WTC11 (cell line): ENCODE data around the gene JADE2. TPM values are rescaled to one million over a fixed set of nuclear protein-coding genes. Genes with fewer than 3 reads are reported as not detected.

ENCODE experiments used
- ATAC-seq: fragments of 200-7000 bp; cut with Tn5 transposase; 2 replicates; pipeline ENCODE4 v1.10.0; 2021; ENCODE audit warnings: mild to moderate bottlenecking, moderate library complexity
- CTCF ChIA-PET: fragments of 300-600 bp; sonication (Branson Sonifier 250); formaldehyde crosslinking; loops from one replicate; lab custom pipeline; 2021; ENCODE audit warnings: antibody characterized with exemption; lab: Charles Lee
- POLR2A ChIA-PET: fragments of 350-600 bp; sonication (Branson Sonifier 250); formaldehyde crosslinking; loops from one replicate; lab custom pipeline; 2021; ENCODE audit warnings: antibody characterized with exemption; lab: Charles Lee
- DNase-seq: peaks from one replicate; pipeline ENCODE4 v3.0.0; 2021; ENCODE audit warnings: low spot score
- H3K27ac Mint-ChIP-seq: 2 replicates; pipeline ENCODE4 v1.8.0; 2021; ENCODE audit warnings: mixed read lengths
- H3K27me3 Mint-ChIP-seq: 2 replicates; pipeline ENCODE4 v1.8.0; 2021; ENCODE audit warnings: low read depth, mild to moderate bottlenecking, moderate library complexity, mixed read lengths
- H3K36me3 Mint-ChIP-seq: 2 replicates; pipeline ENCODE4 v1.8.0; 2021; ENCODE audit warnings: mixed read lengths
- H3K4me1 Mint-ChIP-seq: 2 replicates; pipeline ENCODE4 v1.8.0; 2022; ENCODE audit warnings: mixed read lengths
- H3K4me3 Mint-ChIP-seq: 2 replicates; pipeline ENCODE4 v1.8.0; 2021; ENCODE audit warnings: mild to moderate bottlenecking, moderate library complexity, mixed read lengths
- H3K9me3 Mint-ChIP-seq: 2 replicates; pipeline ENCODE4 v1.8.0; 2021; ENCODE audit warnings: mixed read lengths
- ELF4 ChIP-seq: sonication (generic); formaldehyde crosslinking; IDR thresholded peaks from 2 replicates; pipeline ENCODE4 v1.8.1; 2022; ENCODE audit warnings: low read depth, mild to moderate bottlenecking, moderate library complexity, missing genetic modification reagents
- ERG ChIP-seq: fragments of 250-450 bp; sonication (Bioruptor Pico); IDR thresholded peaks from 2 replicates; pipeline ENCODE4 v1.8.0; 2021; ENCODE audit warnings: mild to moderate bottlenecking
- ETV6 ChIP-seq: sonication (generic); formaldehyde crosslinking; IDR thresholded peaks from 2 replicates; pipeline ENCODE4 v1.8.1; 2022; ENCODE audit warnings: mild to moderate bottlenecking, missing genetic modification reagents
- FOXK1 ChIP-seq: sonication (generic); formaldehyde crosslinking; IDR thresholded peaks from 2 replicates; pipeline ENCODE4 v1.8.0; 2022; ENCODE audit warnings: mild to moderate bottlenecking, moderate library complexity, missing genetic modification reagents
- FOXP1 ChIP-seq: sonication (generic); formaldehyde crosslinking; IDR thresholded peaks from 2 replicates; pipeline ENCODE4 v1.8.0; 2022; ENCODE audit warnings: missing genetic modification reagents, mild to moderate bottlenecking, moderate library complexity, borderline replicate concordance
- GABPB1 ChIP-seq: sonication (generic); formaldehyde crosslinking; IDR thresholded peaks from 2 replicates; pipeline ENCODE4 v1.8.1; 2023; ENCODE audit warnings: mild to moderate bottlenecking, missing genetic modification reagents
- GTF2I ChIP-seq: fragments of 250-450 bp; sonication (Bioruptor Pico); conservative IDR thresholded peaks from 2 replicates; pipeline ENCODE4 v1.4.0; 2021; ENCODE audit warnings: mild to moderate bottlenecking
- IRF2 ChIP-seq: sonication (generic); formaldehyde crosslinking; IDR thresholded peaks from 2 replicates; pipeline ENCODE4 v1.8.0; 2022; ENCODE audit warnings: low read depth, missing genetic modification reagents, borderline replicate concordance
- NR2C2 ChIP-seq: sonication (generic); formaldehyde crosslinking; IDR thresholded peaks from 2 replicates; pipeline ENCODE4 v1.8.0; 2022; ENCODE audit warnings: mild to moderate bottlenecking, missing genetic modification reagents
- SMAD3 ChIP-seq: sonication (generic); formaldehyde crosslinking; IDR thresholded peaks from 2 replicates; pipeline ENCODE4 v1.8.0; 2022; ENCODE audit warnings: missing genetic modification reagents, mild to moderate bottlenecking, borderline replicate concordance
- SMAD4 ChIP-seq: sonication (generic); formaldehyde crosslinking; IDR thresholded peaks from 2 replicates; pipeline ENCODE4 v1.8.0; 2022; ENCODE audit warnings: mild to moderate bottlenecking, missing genetic modification reagents
- TCF7 ChIP-seq: sonication (generic); formaldehyde crosslinking; IDR thresholded peaks from 2 replicates; pipeline ENCODE4 v1.8.0; 2022; ENCODE audit warnings: mild to moderate bottlenecking, low read depth, missing genetic modification reagents, moderate library complexity
- ZBTB21 ChIP-seq: sonication (generic); formaldehyde crosslinking; IDR thresholded peaks from 2 replicates; pipeline ENCODE4 v1.8.1; 2023; ENCODE audit warnings: mild to moderate bottlenecking, missing genetic modification reagents, borderline replicate concordance
- ZBTB43 ChIP-seq: sonication (generic); formaldehyde crosslinking; IDR thresholded peaks from 2 replicates; pipeline ENCODE4 v1.8.1; 2023; ENCODE audit warnings: mild to moderate bottlenecking, missing genetic modification reagents
- ZNF121 ChIP-seq: sonication (generic); formaldehyde crosslinking; IDR thresholded peaks from 2 replicates; pipeline ENCODE4 v1.8.0; 2023; ENCODE audit warnings: missing genetic modification reagents
- ZNF317 ChIP-seq: sonication (generic); formaldehyde crosslinking; IDR thresholded peaks from 2 replicates; pipeline ENCODE4 v1.8.1; 2023; ENCODE audit warnings: low read depth, mild to moderate bottlenecking, moderate library complexity, missing genetic modification reagents, borderline replicate concordance
- ZNF416 ChIP-seq: fragments of 250-450 bp; sonication (Bioruptor Pico); IDR thresholded peaks from 2 replicates; pipeline ENCODE4 v1.9.0; 2021; ENCODE audit warnings: mild to moderate bottlenecking, inconsistent platforms
- total RNA-seq: library from RNA; stranded (reverse); gene quantifications from 3 replicates; pipeline ENCODE4 v1.2.3, GENCODE V29; 2021
- TF ChIP-seq, protein P1 (sequence below): sonication (generic); formaldehyde crosslinking; IDR thresholded peaks from 2 replicates; pipeline ENCODE4 v1.8.0; 2022; ENCODE audit warnings: mild to moderate bottlenecking, missing genetic modification reagents
- TF ChIP-seq, protein P2 (sequence below): sonication (generic); formaldehyde crosslinking; IDR thresholded peaks from 2 replicates; pipeline ENCODE4 v1.8.1; 2023; ENCODE audit warnings: mild to moderate bottlenecking, missing genetic modification reagents, borderline replicate concordance

Gene JADE2
- total RNA-seq, 1 experiment from 2014 or later = 40.8 TPM

DNA sequence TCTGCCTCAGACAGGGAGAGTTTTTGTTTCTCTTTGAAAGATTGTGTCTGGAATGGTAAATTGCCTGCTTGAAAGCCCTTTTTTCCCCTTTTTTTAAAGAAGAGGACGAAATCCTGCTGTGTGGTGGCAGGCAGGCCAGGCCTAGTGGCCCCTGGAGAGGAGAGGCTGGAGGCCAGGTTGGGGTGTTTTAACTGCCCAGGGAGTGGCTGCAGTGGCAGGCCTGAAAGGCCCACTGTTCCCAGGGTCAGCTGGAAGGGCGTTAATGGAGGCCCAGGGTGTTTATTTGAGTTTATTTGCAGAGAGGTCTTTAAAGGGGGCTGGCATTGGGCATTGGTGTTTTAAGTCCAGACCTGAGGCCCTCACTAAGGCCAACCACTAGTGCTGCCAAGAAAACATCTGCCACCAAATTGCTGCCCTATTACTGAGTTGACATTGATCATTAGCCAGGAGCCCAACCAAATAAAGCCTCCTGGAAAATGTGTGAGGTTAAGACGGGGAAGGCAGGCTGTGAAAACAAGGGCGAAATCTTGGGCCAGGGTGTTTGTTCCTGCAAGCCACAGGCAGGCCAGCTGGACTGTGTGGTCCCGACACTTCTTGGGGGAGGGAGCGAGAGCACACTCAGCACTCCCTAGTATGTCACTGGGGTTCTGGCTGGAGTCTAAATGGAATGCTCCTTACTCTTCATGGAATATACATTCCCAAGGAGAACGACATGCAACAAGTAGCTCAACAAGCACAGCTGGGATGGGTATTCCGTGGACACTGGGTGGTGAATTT lies 5.0 kb downstream of the JADE2 start:
- Mint-ChIP-seq H3K9me3 (no peaks in the 10 kb centered on the region), H3K4me1 (peaks cover 62% of the 10 kb centered on the region), H3K4me3 (no peak overlapping the region), H3K27me3 (no peaks in the 10 kb centered on the region), H3K27ac (peak overlapping the region; percentile 87)
- ATAC-seq = no peak
- TF ChIP-seq TCF7 (CRISPR knock-in tag) (no peak), IRF2 (CRISPR knock-in tag) (no peak), ZBTB21 (CRISPR knock-in tag) (no peak), ZNF416 (no peak), ZNF121 (CRISPR knock-in tag) (no peak), NR2C2 (no peak), GTF2I (CRISPR knock-in tag) (no peak), ELF4 (CRISPR knock-in tag) (no peak), SMAD3 (no peak), FOXK1 (no peak), SMAD4 (no peak), FOXP1 (CRISPR knock-in tag) (no peak), ETV6 (CRISPR knock-in tag) (no peak), ERG (CRISPR knock-in tag) (no peak), ZBTB43 (CRISPR knock-in tag) (no peak), GABPB1 (no peak), ZNF317 (CRISPR knock-in tag) (no peak)
- TF ChIP-seq, protein P1, sequence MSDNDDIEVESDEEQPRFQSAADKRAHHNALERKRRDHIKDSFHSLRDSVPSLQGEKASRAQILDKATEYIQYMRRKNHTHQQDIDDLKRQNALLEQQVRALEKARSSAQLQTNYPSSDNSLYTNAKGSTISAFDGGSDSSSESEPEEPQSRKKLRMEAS (CRISPR knock-in tag) = no peak
- TF ChIP-seq, protein P2, sequence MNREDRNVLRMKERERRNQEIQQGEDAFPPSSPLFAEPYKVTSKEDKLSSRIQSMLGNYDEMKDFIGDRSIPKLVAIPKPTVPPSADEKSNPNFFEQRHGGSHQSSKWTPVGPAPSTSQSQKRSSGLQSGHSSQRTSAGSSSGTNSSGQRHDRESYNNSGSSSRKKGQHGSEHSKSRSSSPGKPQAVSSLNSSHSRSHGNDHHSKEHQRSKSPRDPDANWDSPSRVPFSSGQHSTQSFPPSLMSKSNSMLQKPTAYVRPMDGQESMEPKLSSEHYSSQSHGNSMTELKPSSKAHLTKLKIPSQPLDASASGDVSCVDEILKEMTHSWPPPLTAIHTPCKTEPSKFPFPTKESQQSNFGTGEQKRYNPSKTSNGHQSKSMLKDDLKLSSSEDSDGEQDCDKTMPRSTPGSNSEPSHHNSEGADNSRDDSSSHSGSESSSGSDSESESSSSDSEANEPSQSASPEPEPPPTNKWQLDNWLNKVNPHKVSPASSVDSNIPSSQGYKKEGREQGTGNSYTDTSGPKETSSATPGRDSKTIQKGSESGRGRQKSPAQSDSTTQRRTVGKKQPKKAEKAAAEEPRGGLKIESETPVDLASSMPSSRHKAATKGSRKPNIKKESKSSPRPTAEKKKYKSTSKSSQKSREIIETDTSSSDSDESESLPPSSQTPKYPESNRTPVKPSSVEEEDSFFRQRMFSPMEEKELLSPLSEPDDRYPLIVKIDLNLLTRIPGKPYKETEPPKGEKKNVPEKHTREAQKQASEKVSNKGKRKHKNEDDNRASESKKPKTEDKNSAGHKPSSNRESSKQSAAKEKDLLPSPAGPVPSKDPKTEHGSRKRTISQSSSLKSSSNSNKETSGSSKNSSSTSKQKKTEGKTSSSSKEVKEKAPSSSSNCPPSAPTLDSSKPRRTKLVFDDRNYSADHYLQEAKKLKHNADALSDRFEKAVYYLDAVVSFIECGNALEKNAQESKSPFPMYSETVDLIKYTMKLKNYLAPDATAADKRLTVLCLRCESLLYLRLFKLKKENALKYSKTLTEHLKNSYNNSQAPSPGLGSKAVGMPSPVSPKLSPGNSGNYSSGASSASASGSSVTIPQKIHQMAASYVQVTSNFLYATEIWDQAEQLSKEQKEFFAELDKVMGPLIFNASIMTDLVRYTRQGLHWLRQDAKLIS = no peak
- TF ChIP-seq, all 79 proteins: peak for 0
- ChIA-PET CTCF (interaction anchor here (0.7 to 5.3 kb wide), 4 partner anchors 9 to 57 kb away, joined by 3 to 37 read pairs (median 6); no protein-coding TSS in a partner anchor), POLR2A (no interaction called here)
- DNase-seq = no peak
- no peaks in the 10 kb centered on the region for H3K36me3 Mint-ChIP-seq
